GM19025 (cell line): ENCODE data around the gene C18orf54.
A peak's percentile ranks its signal among the peaks of the same experiment; 100 is the strongest.
"Not testable (repeated sequence)": the region's sequence is repeated elsewhere in the genome, so short reads cannot be mapped to it uniquely, and the experiment has no call there.

ENCODE experiments used
- ATAC-seq: cut with Tn5 transposase; IDR thresholded peaks from one replicate; pipeline ENCODE4 v1.9.1; 2021; ENCODE audit warnings: mild to moderate bottlenecking, low read depth, moderate library complexity; ENCODE audit not compliant: unreplicated experiment

The C18orf54 gene

DNA sequence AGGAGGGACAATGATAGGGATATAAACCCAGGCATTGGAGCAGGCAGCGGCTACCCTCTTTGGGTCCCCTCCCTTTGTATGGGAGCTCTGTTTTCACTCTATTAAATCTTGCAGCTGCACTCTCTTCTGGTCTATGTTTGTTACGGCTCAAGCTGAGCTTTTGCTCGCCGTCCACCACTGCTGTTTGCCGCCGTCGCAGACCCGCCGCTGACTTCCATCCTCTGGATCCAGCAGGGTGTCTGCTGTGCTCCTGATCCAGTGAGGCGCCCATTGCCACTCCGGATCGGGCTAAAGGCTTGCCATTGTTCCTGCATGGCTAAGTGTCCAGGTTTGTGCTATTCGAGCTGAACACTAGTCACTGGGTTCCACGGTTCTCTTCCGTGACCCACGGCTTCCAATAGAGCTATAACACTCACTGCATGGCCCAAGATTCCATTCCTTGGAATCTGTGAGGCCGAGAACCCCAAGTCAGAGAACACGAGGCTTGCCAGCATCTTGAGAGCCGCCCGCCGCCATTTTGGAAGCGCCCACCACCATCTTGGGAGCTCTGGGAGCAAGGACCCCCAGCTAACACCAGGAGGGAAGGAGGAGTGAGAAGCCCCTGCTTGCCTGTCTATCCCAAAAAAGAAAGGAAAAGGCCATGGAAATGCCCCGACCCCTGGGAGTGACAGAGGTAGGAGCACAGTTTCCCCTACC is 29.2 kb downstream of the C18orf54 start:
- not testable (repeated sequence) for ATAC-seq

DNA sequence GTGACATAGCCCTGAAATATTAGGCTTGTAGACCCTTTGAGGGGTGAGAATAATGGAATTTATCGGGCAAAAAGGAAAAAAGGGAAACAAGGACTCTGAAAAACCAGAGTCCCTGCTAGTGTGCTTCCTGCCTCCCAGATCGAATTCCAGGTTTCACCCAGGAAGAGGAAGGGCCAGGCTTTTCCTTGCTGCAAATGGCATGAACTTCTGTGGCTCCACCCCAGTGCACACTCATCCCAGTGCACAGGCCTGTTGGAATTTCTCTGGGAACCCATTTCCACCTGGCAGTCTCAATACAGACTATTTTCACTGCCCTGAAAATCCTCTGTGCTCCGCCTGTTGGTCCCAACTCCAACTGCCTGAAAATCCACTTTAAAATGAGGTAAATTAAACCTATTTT is 29.9 kb downstream of the C18orf54 start:
- no peak for ATAC-seq

GRCh38 chr18:54388203-54389142 is 30.8 kb downstream of the C18orf54 start:
- ATAC-seq: peak; percentile 93

DNA sequence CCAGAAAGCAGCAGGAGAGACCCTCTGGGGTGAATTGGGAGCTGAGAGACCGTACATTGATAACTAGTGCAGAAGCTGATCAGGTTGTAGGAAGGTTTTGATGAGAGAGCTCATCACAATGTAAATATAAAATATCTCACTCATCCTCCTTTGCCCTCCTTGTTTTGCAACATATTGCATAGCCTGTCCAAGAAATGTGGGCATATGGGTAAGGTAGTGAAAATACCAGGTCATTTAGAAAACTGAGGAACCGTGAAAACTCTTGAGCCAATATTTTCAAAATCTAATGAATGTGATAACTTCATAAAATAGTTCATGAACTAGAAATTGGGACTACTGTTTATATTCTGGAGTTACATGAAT is 31.4 kb downstream of the C18orf54 start:
- peak; percentile 10 for ATAC-seq

GRCh38 chr18:54390838-54391237 is 33.1 kb downstream of the C18orf54 start:
- no peak for ATAC-seq

DNA sequence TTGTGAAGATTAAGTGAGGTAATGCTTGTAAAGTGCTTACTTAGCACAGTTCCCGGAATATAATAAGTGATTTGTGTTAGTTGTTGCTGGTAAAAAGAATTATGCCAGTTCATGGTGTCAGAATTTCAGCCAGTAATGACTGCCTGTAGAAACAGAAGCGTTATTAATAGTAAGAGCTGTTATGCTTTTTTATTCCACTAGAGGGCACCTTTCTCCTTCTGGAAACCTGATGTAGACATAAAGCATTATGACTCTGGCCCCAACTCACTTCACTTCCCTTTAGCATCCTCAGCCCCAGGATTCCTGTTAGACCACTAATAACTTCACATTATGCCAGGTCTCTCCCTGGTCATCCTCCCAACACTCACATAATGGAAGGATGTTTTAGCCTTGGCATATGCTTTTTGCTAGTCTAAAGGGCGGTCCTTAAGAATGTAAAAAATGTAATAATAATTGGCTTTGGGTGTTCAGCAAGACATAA is 34.9 kb downstream of the C18orf54 start:
- no peak for ATAC-seq

DNA sequence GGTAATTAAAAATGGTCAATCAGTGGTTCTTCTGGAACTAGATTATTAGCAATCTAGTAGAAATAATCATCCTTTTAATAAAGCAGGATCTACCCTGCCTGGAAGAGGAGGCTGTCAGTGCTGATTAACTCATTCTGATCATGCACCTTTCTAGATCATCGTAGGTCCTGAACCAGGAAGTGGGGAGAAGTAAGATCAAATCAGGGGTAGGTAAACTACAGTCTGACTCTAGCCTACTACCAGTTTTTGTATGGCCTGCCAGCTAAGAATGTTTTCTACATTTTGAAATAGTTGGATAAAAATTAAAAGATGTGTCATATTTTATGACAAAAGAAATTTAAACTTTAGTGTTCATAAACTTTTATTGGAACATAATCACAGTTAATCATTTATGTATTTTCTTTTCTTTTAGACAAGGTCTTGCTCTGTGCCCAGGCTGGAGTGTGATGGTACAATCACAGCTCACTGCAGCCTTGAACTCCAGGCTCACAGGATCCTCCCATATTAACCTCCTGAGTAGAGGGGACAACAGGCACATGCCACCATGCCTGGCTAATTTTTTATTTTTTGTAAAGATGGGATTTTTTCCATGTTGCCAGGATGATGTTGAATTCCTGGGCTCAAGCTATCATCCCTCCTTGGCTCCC is 36.1 kb downstream of the C18orf54 start:
- no peak for ATAC-seq

- ATAC-seq: no peak
These were observed 39.1 kb downstream of the C18orf54 start for GRCh38 chr18:54396760-54397159.

DNA sequence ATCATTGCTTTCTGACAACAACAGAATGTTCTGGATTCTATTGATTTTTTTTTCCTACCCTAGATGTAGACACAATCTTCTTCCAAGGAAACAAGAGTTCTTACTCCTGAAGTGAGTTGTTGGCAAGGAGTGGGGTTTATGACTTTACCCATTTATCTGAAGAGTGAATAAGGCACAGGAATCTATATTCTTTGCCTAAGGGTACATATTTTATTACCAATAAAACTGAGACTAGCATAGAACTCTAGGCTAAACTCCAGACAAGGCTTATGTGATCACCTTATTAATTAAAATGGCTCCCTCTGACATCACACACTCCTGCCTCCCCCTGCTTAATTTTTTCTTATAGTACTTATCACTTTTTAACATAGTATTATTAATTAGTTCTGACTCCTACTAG is 47.6 kb downstream of the C18orf54 start:
- ATAC-seq: no peak

- ATAC-seq: no peak
These were observed 54.1 kb downstream of the C18orf54 start for GRCh38 chr18:54411781-54412180.

GRCh38 chr18:54415086-54415485 is 57.4 kb downstream of the C18orf54 start:
- no peak for ATAC-seq

DNA sequence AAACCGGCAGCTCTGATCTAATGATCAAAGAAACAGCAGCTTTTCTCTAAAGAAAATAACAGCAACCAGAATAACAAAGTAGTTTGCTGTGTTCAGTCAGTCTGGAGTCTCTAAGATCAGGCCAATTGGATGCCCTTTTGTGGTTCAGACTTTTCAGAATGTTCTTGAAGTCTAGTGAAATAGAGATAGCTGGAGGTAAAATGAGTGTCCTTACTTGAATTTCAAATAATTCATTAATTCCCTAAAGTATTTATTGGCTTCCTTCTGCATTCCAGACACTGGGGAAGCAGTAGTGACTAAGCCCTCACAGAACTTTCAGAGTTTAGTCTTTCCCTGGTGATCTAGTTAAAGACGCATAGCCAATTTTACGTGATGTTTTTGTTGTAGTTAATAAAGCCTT is 58.7 kb downstream of the C18orf54 start:
- ATAC-seq: no peak

DNA sequence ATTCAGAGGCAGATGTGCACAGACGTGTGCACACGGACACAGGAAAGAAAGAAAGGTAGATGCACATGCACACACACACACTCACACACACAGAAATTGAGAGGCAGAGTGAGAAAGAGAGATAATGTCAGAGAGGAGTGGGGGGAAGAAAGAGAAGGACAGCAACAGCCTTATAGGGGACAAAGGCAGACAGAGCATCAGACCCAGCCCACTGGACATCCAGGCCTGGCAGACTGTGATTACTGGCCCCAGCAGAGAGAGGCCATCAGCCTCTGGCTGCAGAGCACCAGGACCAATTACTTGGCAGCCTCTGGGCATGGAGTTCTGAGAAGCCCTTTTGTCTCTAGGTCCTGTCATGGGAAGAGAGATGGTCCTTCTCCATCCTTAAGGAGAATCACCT is 66.1 kb downstream of the C18orf54 start:
- ATAC-seq: no peak

GRCh38 chr18:54426085-54426665 is 68.5 kb downstream of the C18orf54 start:
- no peak for ATAC-seq
